Measurements from ENCODE around the gene LEP.

Gene LEP

DNA sequence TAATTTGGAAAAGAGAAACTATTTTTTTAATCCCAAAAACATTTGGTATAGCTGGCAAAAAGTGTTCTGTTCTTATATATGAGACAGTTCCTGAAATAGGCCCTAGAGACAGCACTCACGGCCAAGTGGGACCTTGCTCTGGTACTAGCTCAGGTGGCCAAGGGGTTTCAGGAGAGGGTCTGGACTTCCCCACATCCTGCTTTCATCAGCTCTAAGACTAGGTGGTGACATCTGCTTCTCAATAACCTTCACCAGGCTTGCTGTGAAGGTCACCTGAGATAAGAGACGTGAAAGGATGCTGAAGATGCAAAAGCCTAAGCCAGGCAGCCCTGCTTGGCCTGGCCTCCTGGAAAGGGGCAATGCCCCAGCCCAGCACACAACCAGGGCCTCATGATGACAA, 62.1 kb downstream of the LEP start:
- peaks cover 8% of the 10 kb centered on the region for H3K36me3 Mint-ChIP-seq (ENCODE audit: insufficient read depth)
- ATAC-seq (replicated peaks; ENCODE audit: extremely low read depth, poor library complexity, severe bottlenecking) (no peak), DNase-seq (ENCODE audit: low spot score in 2 of 2) (no peak)
- H3K9me3 Mint-ChIP-seq = no peaks in the 10 kb centered on the region
- H3K27me3 Mint-ChIP-seq = no peaks in the 10 kb centered on the region
- H3K4me3 Mint-ChIP-seq = no peak overlapping the region
- H3K4me1 Mint-ChIP-seq = peaks cover 17% of the 10 kb centered on the region
- H3K27ac Mint-ChIP-seq (ENCODE audit: low read depth) = no peak overlapping the region

DNA sequence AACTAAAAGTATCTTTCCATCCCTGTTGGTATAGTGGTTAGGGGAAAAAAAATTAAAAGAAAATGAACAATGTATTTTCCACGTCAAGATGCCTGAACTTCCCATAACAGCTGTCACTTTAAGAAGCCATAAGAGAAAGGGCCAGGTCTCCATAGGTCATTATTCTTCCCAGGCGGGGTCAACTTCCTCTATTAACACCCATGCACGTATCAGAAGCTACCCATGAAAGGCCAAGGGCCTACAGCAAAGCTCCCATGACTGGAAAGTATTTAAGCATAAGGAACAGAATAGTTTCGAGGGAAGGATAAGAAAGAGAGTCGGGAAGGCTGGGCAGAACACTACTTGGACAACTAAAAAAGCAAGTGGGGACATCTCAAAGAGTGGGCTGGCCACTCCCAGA, 62.6 kb downstream of the LEP start:
- DNase-seq (ENCODE audit: low spot score in 2 of 2) (no peak), ATAC-seq (replicated peaks; ENCODE audit: extremely low read depth, poor library complexity, severe bottlenecking) (no peak)
- Mint-ChIP-seq H3K36me3 (ENCODE audit: insufficient read depth) (peaks cover 12% of the 10 kb centered on the region), H3K4me3 (no peak overlapping the region), H3K27ac (ENCODE audit: low read depth) (no peak overlapping the region), H3K9me3 (no peaks in the 10 kb centered on the region), H3K27me3 (no peaks in the 10 kb centered on the region), H3K4me1 (peaks cover 17% of the 10 kb centered on the region)

DNA sequence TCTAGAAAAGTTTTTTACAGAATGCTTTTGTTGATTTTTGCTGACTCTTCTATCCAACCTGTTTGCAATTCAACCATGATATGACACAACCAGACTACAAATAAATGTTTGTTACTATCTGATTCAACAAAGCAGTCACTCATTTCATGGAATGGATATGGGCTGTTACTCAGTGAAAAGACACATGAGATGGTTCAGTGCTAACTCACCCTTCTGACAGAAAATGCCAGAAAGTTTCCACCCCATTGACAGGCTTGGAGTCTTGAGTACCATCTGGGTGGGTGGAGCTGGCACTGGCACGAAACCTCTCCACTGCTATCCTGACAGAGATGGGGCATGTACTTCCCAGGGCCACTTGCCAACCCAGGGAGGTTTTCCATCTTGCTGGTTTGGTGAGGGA, 63.1 kb downstream of the LEP start:
- Mint-ChIP-seq H3K9me3 (no peaks in the 10 kb centered on the region), H3K36me3 (ENCODE audit: insufficient read depth) (peaks cover 13% of the 10 kb centered on the region)

DNA sequence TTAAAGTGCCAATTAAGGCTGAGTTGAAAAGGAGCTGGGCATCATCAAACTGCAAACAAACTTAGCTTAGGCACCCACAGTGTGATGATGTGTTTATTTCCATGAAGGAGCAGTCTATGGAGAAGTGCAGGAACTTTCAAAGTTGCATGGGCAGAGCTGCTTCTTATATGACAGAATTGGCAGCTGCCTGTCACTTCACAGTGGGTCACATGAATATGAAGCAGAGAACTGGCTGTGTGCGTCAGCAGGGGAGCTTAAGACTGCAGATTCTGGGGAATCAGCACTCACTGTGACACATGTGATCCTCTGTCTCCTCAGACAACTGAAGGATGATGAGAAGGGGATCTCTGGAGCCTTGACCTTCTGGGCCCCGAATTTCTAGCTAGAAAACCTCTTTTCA, 66.0 kb downstream of the LEP start:
- Mint-ChIP-seq H3K36me3 (ENCODE audit: insufficient read depth) (peaks cover 36% of the 10 kb centered on the region), H3K4me1 (peaks cover 6% of the 10 kb centered on the region), H3K27me3 (no peaks in the 10 kb centered on the region), H3K4me3 (no peak overlapping the region), H3K27ac (ENCODE audit: low read depth) (no peak overlapping the region), H3K9me3 (no peaks in the 10 kb centered on the region)
- ATAC-seq (replicated peaks; ENCODE audit: extremely low read depth, poor library complexity, severe bottlenecking) (no peak), DNase-seq (ENCODE audit: low spot score in 2 of 2) (no peak)

More for the DNA sequence above, 63.1 kb downstream of the LEP start:
- H3K4me3 Mint-ChIP-seq = no peak overlapping the region
- DNase-seq (ENCODE audit: low spot score in 2 of 2) (no peak), ATAC-seq (replicated peaks; ENCODE audit: extremely low read depth, poor library complexity, severe bottlenecking) (no peak)
- peaks cover 11% of the 10 kb centered on the region for H3K4me1 Mint-ChIP-seq
- no peaks in the 10 kb centered on the region for H3K27me3 Mint-ChIP-seq
- H3K27ac Mint-ChIP-seq (ENCODE audit: low read depth) = no peak overlapping the region
